Activated T-cell treated with anti-CD3 and anti-CD28 coated beads, Interleukin-2, amount 50 U/mL, for 1 hour (primary cell): ENCODE data around the gene TENT5D.
"Not testable (repeated sequence)": the region's sequence is repeated elsewhere in the genome, so short reads cannot be mapped to it uniquely, and the experiment has no call there.

Experiments
- DNase-seq: peaks from one replicate; pipeline ENCODE4 v3.0.0-alpha.2; 2020

TENT5D gene

GRCh38 chrX:80420147-80420546, at the start of gene TENT5D:
Gene TENT5D, plus strand, starts transcription at chrX:80420447. Its CDS starts 22,093 bp downstream, at chrX:80442540.
- no peak for DNase-seq

GRCh38 chrX:80385651-80386050, 34.6 kb upstream of the TENT5D start:
- DNase-seq: not testable (repeated sequence)

GRCh38 chrX:80388206-80388605, 32.0 kb upstream of the TENT5D start:
- no peak for DNase-seq

- DNase-seq: no peak
These were observed 8.2 kb upstream of the TENT5D start for GRCh38 chrX:80412042-80412441.

GRCh38 chrX:80423000-80423399, 2.8 kb downstream of the TENT5D start:
- no peak for DNase-seq

GRCh38 chrX:80423744-80424143, 3.5 kb downstream of the TENT5D start:
- no peak for DNase-seq

GRCh38 chrX:80430826-80431504, 10.7 kb downstream of the TENT5D start:
- DNase-seq: no peak

- DNase-seq: no peak
These were observed 11.2 kb downstream of the TENT5D start for GRCh38 chrX:80431505-80431832.

GRCh38 chrX:80432441-80432840, 12.2 kb downstream of the TENT5D start:
- DNase-seq: no peak

GRCh38 chrX:80432863-80433262, 12.6 kb downstream of the TENT5D start:
- DNase-seq: no peak

GRCh38 chrX:80468166-80468565, 47.9 kb downstream of the TENT5D start:
- DNase-seq: not testable (repeated sequence)

GRCh38 chrX:80471582-80471981, 51.3 kb downstream of the TENT5D start:
- DNase-seq: no peak

- DNase-seq: no peak
These were observed 65.3 kb downstream of the TENT5D start for GRCh38 chrX:80485543-80485942.

GRCh38 chrX:80486299-80486698, 66.1 kb downstream of the TENT5D start:
- DNase-seq: no peak

GRCh38 chrX:80489166-80489565, 68.9 kb downstream of the TENT5D start:
- no peak for DNase-seq
